SK-N-SH treated with all-trans-retinoic acid at 6 μM for 48 hours (cell line): ENCODE data around the gene CACNA1A.

Experiments used
- ATAC-seq: fragments of 200-7000 bp; cut with Tn5 transposase; 3 replicates; pipeline ENCODE4 v1.9.1; 2020; ENCODE audit warnings: mild to moderate bottlenecking, moderate library complexity
- ARNTL ChIP-seq: fragments of 450-650 bp; formaldehyde crosslinking; IDR thresholded peaks from 2 replicates; pipeline ENCODE4 v1.5.0; 2020; ENCODE audit warnings: low read depth, mild to moderate bottlenecking, moderate library complexity, borderline replicate concordance
- BACH2 ChIP-seq: fragments of 250-450 bp; sonication (Bioruptor Pico); IDR thresholded peaks from 2 replicates; pipeline ENCODE4 v1.9.0; 2021; ENCODE audit warnings: mild to moderate bottlenecking, borderline replicate concordance
- CREB5 ChIP-seq: fragments of 250-450 bp; sonication (Bioruptor Pico); IDR thresholded peaks from 2 replicates; pipeline ENCODE4 v1.5.1; 2020; ENCODE audit warnings: low read depth, mild to moderate bottlenecking, moderate library complexity
- CSDC2 ChIP-seq: fragments of 250-450 bp; sonication (Bioruptor Pico); IDR thresholded peaks from 2 replicates; pipeline ENCODE4 v1.5.0; 2020; ENCODE audit warnings: mild to moderate bottlenecking, moderate library complexity
- ESRRG ChIP-seq: fragments of 250-450 bp; sonication (Bioruptor Pico); IDR thresholded peaks from 2 replicates; pipeline ENCODE4 v1.6.1; 2021; ENCODE audit warnings: mild to moderate bottlenecking
- GLIS3 ChIP-seq: fragments of 250-450 bp; sonication (Bioruptor Pico); IDR thresholded peaks from 2 replicates; pipeline ENCODE4 v1.5.0; 2020; ENCODE audit warnings: mild to moderate bottlenecking, moderate library complexity
- ISL1 ChIP-seq: fragments of 250-450 bp; sonication (Bioruptor Pico); IDR thresholded peaks from 2 replicates; pipeline ENCODE4 v2.1.2; 2022; ENCODE audit warnings: mild to moderate bottlenecking, moderate library complexity
- PATZ1 ChIP-seq: fragments of 250-450 bp; sonication (Bioruptor Pico); IDR thresholded peaks from 2 replicates; pipeline ENCODE4 v1.8.0; 2020; ENCODE audit warnings: mild to moderate bottlenecking, moderate library complexity, borderline replicate concordance
- POU6F1 ChIP-seq: fragments of 250-450 bp; sonication (Bioruptor Pico); IDR thresholded peaks from 2 replicates; pipeline ENCODE4 v1.8.0; 2021; ENCODE audit warnings: low read depth, mild to moderate bottlenecking, moderate library complexity, borderline replicate concordance
- PPARA ChIP-seq: fragments of 250-450 bp; sonication (Bioruptor Pico); IDR thresholded peaks from 2 replicates; pipeline ENCODE4 v1.5.0; 2020; ENCODE audit warnings: mild to moderate bottlenecking, borderline replicate concordance
- TOX ChIP-seq: fragments of 250-450 bp; sonication (Bioruptor Pico); IDR thresholded peaks from 2 replicates; pipeline ENCODE4 v1.8.0; 2021; ENCODE audit warnings: mild to moderate bottlenecking, moderate library complexity, borderline replicate concordance
- TSHZ2 ChIP-seq: fragments of 250-450 bp; sonication (Bioruptor Pico); IDR thresholded peaks from 2 replicates; pipeline ENCODE4 v1.5.0; 2020; ENCODE audit warnings: mild to moderate bottlenecking, moderate library complexity
- ZC3H10 ChIP-seq: fragments of 250-450 bp; sonication (Bioruptor Pico); IDR thresholded peaks from 2 replicates; pipeline ENCODE4 v1.5.1; 2021; ENCODE audit warnings: mild to moderate bottlenecking, moderate library complexity
- ZFP3 ChIP-seq: fragments of 250-450 bp; sonication (Bioruptor Pico); IDR thresholded peaks from 2 replicates; pipeline ENCODE4 v1.5.0; 2020; ENCODE audit warnings: mild to moderate bottlenecking, moderate library complexity
- ZFP30 ChIP-seq: fragments of 450-650 bp; formaldehyde crosslinking; IDR thresholded peaks from 2 replicates; pipeline ENCODE4 v1.5.0; 2022; ENCODE audit warnings: mild to moderate bottlenecking, moderate library complexity
- ZNF565 ChIP-seq: fragments of 450-650 bp; formaldehyde crosslinking; conservative IDR thresholded peaks from 2 replicates; pipeline ENCODE4 v1.5.0; 2020; ENCODE audit warnings: low read depth, mild to moderate bottlenecking, moderate library complexity
- ZNF70 ChIP-seq: fragments of 450-650 bp; formaldehyde crosslinking; IDR thresholded peaks from 2 replicates; pipeline ENCODE4 v1.5.0; 2020; ENCODE audit warnings: mild to moderate bottlenecking, moderate library complexity
- ZNF8 ChIP-seq: fragments of 450-650 bp; formaldehyde crosslinking; IDR thresholded peaks from 2 replicates; pipeline ENCODE4 v1.5.0; 2020; ENCODE audit warnings: mild to moderate bottlenecking, moderate library complexity

The CACNA1A gene

GRCh38 chr19:13437919-13438618 is 68.2 kb downstream of the CACNA1A start (continued):
- no peak for TF ChIP-seq PPARA (CRISPR knock-in tag)
- TF ChIP-seq ZFP30 (CRISPR knock-in tag), result no peak

GRCh38 chr19:13436352-13436751 is 69.9 kb downstream of the CACNA1A start:
- no peak for TF ChIP-seq CSDC2 (CRISPR knock-in tag)
- no peak for TF ChIP-seq ISL1
- no peak for TF ChIP-seq ZFP3 (CRISPR knock-in tag)
- TF ChIP-seq TSHZ2 (CRISPR knock-in tag), result no peak
- TF ChIP-seq GLIS3, result no peak
- TF ChIP-seq POU6F1 (CRISPR knock-in tag), result no peak
- no peak for TF ChIP-seq TOX (CRISPR knock-in tag)
- no peak for TF ChIP-seq ZC3H10
- TF ChIP-seq BACH2, result no peak
- TF ChIP-seq ESRRG (CRISPR knock-in tag), result no peak
- no peak for TF ChIP-seq ARNTL
- no peak for ATAC-seq

- peak; percentile 84 for ATAC-seq
- TF ChIP-seq TSHZ2 (CRISPR knock-in tag) (no peak), ISL1 (no peak), PATZ1 (CRISPR knock-in tag) (no peak), PPARA (CRISPR knock-in tag) (no peak), ZFP3 (CRISPR knock-in tag) (no peak), ZNF565 (CRISPR knock-in tag) (no peak), GLIS3 (no peak), TOX (CRISPR knock-in tag) (no peak), ZNF8 (no peak), ZC3H10 (no peak), BACH2 (no peak), ARNTL (no peak)
Observed at GRCh38 chr19:13430790-13431582, 75.3 kb downstream of the CACNA1A start.

- no peak for ATAC-seq
- TF ChIP-seq CREB5 (CRISPR knock-in tag) (no peak), TSHZ2 (CRISPR knock-in tag) (no peak), ARNTL (no peak), ZFP3 (CRISPR knock-in tag) (no peak), ZC3H10 (no peak), ZNF8 (no peak), BACH2 (no peak), ZNF70 (no peak), ZNF565 (CRISPR knock-in tag) (no peak)
Observed at GRCh38 chr19:13429563-13429962, 76.7 kb downstream of the CACNA1A start.
